HepG2 (cell line): Measurements from ENCODE around the gene ZBP1.

Experiments
- CTCF ChIP-seq: sonication (generic); formaldehyde crosslinking; IDR thresholded peaks from 2 replicates; pipeline ENCODE4 v1.5.0; 2020; ENCODE audit warnings: mild to moderate bottlenecking, missing genetic modification reagents, moderate library complexity
- MXD3 ChIP-seq: IDR thresholded peaks from 2 replicates; pipeline ENCODE4 v1.6.1; 2016; ENCODE audit warnings: mild to moderate bottlenecking, missing biosample characterization, missing genetic modification reagents
- POLR2A ChIP-seq, 2 experiments: IDR thresholded peaks; 2 replicates each; pipeline ENCODE4 v1.6.1; 2011; ENCODE audit warnings: low read depth in 2 of 2, low read length in 2 of 2, mild to moderate bottlenecking in 1 of 2, moderate library complexity in 1 of 2; ENCODE audit not compliant: insufficient read depth in 1 of 2
- YY1 ChIP-seq: IDR thresholded peaks from 2 replicates; pipeline ENCODE4 v1.6.1; 2011; ENCODE audit warnings: low read length, low read depth, moderate library complexity, mild to moderate bottlenecking; ENCODE audit not compliant: insufficient read depth, insufficient replicate concordance
- ZNF547 ChIP-seq: sonication (generic); formaldehyde crosslinking; IDR thresholded peaks from 2 replicates; pipeline ENCODE4 v1.5.1; 2020; ENCODE audit warnings: mild to moderate bottlenecking, missing genetic modification reagents

- TF ChIP-seq MXD3 (CRISPR knock-in tag) (no peak), ZNF547 (CRISPR knock-in tag) (no peak), CTCF (CRISPR knock-in tag) (no peak), POLR2A (IDR thresholded peaks at IDR 0.05; ENCODE audit: insufficient read depth in 1 of 2, low read depth in 2 of 2, low read length in 2 of 2) (no peak), YY1 (no peak)
These were observed 44.2 kb upstream of the ZBP1 start for GRCh38 chr20:57664476-57664875.
